Stimulated activated CD4-positive, alpha-beta T cell treated with anti-CD3 and anti-CD28 coated beads, Interleukin-2, amount 100 ng/mL, for 4 hours (primary cell): Measurements from ENCODE around the gene SLC9A3.
"Not testable (repeated sequence)": the region's sequence is repeated elsewhere in the genome, so short reads cannot be mapped to it uniquely, and the experiment has no call there.

ENCODE experiments used
- DNase-seq: peaks from one replicate; pipeline ENCODE4 v3.0.0-alpha.2; 2020; ENCODE audit warnings: low read depth

Gene SLC9A3

DNA sequence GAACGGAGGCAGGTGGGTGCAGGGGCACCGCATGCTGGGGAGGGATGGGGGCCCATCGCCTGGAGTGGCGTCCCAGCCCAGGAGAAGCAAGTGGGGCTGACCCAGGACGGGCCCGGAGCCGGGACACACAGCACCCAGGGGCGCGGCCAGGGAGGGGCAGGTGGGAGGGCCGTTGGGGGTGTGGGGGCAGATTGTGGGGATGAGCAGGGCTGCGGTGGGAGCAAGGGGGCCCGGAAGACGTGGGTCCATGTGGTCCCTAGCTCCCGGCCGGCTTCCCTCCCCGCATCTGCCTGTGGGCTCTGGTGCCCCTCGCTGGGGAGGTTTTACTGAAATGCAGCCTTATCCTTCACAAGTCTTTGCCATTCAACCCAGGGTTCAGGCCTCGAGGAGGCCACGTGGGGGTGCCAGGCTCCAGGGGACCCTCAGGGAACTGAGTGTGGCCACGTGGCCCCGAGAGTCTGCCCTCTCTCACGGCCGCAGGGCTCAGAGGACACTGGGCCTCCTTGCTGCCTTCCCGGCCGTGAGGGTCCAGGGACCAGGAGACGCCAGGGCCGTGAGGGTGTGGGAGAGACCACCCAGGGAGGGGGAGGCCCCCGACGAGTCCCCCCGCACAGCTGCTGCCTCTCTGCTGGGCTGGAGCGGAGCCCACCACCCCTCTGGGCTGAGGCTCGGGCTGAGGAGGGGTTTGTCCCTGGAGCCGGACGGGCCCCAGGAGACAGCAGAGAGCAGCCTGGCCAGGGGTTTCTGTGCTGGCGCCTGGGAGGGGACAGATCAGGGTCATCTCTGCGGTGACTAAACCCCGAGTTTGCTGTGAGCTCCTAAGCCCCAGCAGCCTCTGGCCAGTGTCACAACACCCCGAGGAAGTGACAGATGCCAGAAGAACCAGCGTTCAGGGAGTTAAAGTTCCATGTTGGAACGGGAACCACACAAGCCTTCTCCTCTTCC is 35.2 kb downstream of the SLC9A3 start:
- DNase-seq = no peak

DNA sequence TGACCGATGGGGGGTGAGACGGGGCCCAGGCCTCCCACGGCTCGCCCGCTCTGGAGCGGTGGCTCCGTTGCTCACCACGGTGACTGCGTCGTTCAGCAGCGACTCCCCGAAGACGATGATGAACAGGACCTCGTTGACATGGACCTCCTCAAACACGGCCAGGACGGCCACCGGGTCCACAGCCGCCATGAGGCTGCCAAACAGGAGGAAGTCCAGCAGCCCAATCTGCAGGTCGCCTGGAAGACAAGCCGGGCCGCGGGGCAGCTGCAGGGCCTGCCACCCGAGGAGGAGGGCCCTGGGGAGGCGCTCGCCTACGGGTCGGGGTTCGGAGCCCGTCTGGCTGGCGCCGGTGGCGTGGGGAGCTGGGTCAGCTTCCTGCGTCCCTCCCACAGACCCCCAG is 36.0 kb downstream of the SLC9A3 start:
- DNase-seq = no peak

DNA sequence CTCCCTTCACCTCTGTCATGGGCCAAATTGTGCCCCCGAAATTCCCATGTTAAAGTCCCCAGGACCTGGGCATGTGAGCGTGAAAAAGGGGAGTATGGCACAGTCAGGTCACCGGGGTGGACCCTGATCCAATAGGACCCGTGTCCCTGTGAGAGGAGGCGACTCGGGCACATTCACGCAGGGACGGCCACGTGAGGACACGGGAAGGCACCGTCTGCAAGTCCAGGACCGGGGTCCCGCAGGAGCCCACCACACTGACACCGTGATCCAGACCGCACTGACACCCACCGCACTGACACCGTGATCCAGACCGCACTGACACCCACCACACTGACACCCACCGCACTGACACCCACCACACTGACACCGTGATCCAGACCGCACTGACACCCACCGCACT is 37.7 kb downstream of the SLC9A3 start:
- not testable (repeated sequence) for DNase-seq

DNA sequence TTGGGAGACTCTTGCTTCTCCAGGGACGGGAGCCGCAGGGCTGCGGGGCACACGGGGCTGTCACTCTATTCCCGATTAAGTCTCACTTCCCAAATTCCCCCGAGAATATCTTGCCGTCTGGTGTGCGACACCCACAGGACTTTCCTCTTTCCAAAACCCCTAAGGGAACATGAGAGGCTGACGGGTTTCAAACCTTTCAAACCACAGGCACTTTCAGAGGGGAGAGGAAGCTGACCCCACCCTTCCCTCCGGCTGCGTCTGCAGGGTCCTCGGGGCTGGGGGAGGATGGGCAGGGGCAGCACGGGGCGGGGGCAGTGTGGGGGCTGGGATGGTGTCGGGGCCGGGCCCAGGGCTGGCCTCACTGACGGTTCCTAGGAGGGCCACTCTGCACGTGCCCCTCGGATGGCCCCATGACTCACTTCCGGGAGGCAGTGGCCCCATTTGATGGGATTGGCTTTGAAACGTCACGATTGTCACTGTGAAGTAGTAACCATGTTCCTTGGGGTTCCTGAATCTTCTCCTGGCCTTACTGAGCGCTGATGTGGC is 38.2 kb downstream of the SLC9A3 start:
- no peak for DNase-seq

DNA sequence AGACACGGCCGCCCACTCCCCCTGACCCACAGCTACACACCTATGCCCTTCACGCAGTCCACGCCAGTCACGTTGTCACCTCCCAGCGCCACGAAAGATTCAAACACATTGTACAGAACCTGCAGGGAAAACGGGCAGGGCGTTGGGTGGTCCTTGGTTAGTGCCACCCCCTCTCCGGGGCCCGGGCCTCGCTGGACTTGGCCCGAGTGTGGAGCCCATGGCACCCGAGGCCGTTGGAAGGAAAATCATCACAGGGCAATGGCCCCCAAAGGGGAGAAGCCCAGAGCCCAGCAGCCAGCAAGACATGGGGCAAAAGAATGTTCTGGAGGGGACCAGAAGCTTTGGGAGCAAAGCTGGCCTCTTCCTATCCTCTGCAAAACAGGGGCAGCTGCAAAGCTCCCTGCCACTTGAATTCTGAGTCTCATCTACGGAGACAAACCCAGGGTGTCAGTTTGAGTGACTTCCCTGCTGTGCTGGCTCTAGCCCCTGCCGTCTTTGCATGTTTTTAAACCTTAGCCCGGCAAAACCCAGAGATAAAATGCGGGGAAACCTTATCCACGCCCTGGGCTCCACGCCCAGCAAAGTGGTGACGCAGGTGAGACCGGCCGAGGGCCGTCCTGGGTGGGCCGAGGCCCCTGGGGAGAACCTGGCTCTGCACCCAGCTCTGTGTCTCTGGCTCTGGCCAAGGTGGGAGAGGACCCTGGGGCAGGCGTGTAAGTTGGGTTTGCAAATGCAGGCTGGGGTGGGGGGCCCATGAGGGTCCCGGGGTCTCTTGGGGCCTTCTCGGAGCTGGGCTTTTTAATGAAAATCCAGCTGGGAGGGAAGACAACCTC is 38.9 kb downstream of the SLC9A3 start:
- DNase-seq = no peak

DNA sequence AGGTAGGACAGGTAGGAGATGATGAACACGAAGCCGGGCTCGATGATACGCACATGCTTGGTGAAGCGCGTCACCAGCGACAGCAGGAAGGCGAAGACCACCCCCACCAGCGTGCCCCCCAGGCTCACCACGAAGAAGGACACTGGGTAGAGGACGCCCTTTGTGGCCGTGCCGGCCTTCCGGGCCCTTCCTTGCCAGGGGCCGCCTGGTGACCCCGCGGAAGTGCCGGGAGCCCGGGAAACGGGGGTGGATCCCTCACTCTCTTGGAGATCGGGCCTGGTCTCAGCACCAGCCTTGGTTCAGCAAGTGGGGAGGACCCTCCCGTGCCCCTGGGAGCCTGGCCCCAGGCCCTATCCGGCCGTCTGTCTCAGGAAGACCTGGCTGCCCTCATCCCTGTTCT is 39.7 kb downstream of the SLC9A3 start:
- no peak for DNase-seq

DNA sequence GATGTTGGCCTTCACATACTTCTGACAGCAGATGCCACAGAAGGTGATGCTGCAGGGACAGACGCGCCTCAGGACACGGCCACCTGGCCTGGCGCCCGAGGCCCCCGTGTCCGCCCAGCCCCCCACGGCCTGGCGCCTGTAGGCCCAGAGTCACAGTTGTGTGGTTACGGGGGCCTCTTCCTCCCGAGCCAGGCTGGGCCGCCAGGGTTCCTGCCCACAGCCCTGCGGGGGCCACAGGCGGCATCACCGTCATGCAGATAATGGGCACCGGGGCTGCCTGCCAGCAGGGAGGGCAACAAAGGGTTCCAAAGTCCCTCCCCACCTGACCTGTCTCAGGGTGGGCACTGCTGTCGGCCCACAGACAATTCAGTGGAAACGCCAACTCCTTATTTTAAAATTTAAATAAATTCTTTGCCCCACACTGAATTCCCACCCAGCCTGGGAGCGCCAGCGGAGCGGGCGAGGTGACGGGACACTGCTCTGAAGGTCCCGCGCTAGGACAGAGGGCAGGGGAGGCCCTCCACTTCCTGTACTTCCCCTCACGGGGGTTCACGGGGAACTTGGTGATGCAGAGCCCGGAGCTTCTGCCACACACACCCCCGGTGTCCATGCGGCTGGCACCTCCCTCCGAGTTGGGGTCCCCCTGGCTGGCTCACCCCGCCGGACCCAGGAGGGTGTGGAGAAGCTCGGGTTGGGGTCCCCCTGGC is 40.7 kb downstream of the SLC9A3 start:
- DNase-seq = no peak

DNA sequence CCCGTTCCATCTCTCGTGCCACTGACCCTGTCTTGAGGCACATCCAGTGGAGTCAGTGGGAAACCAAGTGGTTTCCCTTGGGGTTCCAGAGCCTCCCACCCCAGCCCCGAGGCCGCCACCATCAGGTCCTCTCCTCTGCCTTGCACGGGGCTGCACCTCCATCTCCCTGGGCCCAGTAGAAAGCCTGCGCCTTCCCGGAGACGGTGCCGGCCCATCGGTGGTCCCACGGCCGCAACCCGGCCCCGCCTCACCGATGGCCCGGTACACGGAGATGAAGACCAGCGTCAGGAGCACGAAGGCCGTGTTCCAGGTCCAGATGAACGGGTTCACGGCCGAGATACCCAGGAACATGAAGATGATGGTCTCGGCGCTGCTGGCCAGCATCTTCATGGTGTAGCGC is 41.2 kb downstream of the SLC9A3 start:
- DNase-seq = no peak

DNA sequence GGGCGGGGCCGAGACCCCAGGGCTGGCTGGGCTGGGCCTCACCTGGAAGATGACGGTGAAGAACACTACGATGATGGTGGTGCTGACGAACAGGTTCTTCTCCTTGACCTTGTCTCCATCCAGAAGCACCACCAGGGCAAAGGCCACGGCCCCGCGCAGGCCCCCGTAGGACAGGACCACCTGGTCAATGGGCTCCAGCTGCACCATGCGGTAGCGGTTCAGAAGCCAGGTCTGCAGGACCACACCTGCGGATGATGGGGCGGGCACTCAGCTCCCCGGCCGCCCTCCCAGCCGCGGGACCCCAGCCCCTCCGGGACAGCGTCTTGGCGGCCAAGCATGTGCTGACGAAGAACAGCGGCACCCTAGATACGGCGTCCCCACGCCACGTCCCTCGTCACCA is 41.7 kb downstream of the SLC9A3 start:
- no peak for DNase-seq

DNA sequence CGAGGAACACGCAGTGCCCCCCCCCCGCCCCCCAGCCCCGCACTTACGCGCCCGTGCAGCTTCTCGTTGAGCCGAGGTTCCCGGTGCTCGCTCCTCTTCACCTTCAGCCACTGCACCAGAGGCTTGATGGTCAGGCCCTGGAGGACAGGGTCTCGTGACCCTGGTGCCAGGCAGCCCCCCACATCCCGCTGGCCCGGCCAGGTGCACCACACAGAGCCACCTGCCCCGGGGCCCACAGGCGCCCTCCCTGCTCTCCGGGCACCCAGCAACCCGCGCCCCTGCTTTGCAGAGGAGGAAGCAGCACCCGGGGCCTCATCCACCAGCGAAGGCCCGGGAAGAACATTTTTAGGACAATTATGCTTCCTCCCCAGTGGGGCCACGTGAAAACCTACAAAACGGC is 42.2 kb downstream of the SLC9A3 start:
- no peak for DNase-seq

DNA sequence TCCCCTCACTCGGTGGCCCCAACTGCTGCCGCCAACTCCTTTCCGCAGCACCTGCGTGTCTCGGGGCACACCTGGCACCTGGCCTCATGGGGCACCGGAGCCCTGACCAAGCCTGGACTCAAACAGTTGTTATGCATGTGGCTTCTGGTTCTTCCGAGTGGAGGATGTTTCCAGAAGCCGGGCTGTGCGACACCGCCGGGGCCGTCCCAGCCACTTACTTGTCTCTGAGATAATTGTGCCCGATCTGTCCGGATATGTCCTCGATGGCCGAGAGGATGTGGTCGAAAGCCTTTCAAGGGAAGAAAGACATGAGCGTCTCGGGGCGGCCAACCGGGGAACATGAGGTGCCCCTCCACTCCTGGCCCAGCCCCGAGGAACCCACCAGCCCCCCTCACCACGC is 42.9 kb downstream of the SLC9A3 start:
- DNase-seq = no peak

DNA sequence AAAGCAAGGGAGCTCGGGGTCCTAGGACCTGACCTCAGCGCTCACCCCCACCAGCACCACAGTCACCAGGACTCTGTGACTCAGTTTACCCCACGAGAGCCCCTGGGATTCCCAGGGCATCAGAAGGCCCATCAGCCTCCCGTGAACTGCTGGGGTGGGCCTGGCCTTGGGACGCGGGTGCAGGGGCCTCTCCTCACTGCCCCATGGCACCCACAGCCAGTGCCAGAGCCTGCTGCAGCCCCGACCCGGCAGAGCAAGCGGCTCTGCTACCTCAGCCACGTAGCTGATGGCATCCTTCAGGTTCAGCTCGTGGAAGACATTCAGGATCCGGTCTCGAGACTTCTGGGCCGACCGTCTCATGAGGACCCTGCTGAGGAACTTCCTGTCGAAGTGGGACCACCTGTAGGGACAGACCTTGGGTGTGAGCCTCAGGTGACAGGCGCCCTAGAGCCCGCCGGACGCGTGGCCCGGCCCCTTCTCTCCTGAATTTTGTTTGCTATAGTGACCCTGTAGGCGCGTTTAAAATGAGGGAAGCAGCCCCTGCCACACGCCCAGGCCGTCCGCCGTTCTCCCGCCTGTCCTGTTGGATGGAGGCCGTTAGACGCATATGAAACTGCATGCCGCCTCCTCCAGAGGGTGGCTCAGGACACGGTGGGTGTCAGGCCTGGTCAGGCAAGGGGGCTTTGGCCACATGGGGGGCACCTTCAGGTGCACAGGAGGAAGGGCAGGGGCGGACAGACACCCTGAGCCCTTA is 44.5 kb downstream of the SLC9A3 start:
- DNase-seq = no peak

DNA sequence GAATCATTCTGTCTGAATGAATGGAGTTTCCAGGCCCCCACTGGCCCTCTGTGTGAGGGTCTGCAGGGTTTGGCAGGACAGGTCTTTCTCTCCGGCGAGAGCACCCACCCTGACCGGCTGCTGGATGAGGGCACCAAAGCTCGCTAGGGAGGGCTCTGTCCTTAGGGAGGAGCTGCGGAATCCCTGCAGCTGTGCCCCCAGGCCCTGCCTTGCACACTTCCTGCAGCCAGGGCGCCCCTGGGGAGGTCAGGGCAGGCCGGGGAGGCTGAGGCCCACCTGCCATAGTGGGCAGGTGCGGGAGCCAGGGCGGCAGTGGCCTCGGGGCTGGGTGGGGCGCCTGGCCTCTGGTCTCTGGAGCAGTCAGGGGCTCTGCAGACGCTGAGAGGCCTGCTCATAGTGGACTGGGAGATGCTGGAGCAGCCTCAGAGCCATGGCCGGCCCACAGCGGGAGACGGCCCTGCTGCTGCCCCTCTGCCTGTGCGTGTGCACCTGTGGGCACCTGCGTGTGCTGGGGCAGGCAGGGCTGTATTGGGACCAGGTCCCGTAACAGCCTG is 45.2 kb downstream of the SLC9A3 start:
- no peak for DNase-seq

DNA sequence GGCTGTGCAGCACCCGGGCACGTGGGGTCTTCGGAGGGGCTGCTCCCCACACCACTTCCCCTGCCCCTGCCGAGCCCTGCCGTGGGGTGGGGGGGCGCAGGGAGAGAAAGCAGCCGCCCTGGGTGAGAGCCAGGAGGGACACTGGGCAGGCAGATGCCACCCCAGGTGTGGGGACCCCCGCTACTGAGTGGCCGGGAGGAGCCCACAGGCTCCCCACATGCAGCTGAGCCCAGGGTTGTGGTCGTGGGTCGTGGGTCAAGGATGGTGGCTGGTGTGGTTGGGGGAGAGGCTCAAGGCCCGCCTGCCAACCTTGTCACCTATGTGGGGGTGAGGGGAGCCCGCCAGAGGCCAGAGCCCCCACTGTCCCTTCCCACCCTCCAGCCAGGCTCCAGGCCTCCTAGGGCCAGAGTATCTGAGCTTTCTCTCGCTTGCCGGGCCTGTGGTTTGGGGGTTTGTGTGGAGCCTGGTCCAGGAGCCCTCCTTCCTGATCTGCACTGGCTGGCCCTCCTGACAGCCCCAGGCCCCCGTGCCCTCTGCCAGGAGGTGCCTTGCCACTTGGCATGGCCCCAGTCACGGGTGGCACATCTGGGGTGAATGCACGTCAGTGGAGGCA is 45.8 kb downstream of the SLC9A3 start:
- DNase-seq = no peak

DNA sequence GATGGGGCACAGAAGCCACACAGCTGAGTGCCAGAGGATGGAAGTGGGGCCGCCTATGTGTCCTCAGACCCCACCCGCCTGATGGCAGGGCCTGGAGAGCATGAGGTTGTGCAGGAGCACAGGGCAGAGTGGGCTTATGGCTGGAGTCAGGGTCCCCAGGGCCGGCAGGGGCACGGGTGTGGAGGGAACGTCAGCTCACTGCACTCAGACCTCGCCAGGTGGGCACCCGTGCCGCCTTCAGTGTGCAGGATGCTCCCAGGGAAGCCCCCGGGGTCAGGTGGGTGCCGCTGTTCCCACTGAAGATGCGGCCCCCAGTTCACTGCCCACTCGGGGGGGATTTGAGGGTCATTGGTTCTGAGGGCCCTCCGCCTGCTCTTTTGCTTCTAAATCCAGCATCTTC is 46.4 kb downstream of the SLC9A3 start:
- DNase-seq = no peak

DNA sequence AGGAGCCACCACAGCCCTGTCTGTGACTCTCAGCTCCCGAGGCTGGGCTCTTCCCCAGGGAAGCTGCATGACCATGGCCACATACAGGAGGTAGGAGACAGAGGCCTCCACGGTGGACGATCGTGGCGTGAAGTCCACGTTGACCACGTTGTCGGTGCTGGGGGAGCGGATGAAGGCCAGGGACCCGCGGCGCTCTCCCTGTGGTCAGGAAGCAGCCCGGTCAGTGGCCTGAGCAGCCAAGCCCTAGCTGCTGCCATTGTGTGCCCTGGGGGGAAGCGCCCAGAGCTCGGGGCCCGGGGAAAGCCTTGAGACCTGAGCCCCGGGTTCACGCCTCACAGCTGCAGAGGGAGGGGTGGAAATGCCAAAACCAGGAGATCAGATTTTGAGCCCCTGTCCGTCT is 47.0 kb downstream of the SLC9A3 start:
- no peak for DNase-seq

DNA sequence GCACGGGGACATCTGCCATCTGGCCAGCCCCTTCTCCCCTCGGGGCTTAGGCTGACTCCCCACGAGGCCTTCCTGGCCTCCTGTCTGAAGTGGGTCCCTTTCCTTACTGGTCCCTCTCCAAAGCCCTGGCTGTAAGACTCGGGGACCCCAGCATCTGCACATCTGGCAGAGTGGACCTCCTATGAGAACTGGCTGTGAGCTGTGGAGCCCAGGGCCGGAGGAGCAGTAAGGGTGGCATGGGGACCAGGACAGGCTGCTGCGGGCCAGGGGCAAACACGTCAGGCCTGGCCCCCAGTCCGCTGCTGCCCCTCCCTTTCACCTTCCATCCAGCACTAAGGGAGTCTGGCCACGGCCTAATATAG is 47.5 kb downstream of the SLC9A3 start:
- DNase-seq = no peak

DNA sequence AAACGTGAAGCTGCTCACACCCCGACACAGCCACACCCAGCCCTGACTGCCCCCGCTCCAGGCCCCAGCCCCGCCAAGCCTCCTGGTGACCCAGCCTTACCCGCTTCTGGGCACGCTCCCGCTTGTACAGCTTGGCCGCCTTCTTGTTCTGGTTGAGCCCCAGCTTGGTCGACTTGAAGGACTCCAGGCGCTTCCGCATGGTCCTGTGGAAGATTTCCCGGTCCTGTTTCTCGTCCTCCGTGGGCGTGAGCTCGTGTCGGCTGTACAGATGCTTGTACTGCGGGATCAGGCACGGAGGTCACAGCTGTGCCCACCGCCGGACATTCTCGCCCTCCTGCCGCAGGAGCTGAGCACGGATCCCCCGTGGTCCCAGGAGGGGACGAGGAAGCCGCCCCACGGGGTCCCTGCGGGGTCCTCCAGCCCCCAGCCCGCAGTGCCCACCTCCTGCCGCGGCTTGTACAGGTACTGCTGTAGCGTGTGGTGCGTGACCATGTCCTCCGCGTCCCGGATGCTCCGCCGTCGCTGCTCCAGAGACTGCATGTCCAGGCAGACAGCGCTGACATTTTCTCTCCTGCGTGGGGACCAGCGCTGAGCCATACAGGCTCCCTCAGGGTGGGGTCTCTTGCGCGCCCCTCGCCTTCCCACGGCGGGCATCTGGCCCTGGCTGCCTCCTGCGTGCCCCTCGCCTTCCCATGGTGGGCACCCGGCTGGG is 48.0 kb downstream of the SLC9A3 start:
- no peak for DNase-seq

DNA sequence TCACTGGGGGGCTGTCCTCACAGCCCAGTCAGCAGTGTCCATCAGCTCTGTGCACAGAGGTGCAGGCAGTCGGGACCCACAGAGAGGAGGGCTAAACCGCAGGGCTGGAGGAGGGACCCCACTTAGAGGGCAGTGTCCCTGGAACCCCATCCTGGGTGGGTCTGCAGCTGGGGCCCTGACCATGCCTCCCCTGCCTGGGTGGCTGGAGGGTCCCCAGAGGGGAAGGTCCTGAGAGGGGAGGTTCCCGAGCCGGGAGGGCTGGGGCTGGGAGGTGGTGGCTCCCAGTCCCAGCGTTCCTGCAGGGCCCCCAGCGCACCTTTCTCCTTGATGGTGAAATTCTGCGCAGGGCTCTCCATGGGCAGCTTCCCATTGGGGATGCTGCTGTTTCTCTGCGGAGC is 48.5 kb downstream of the SLC9A3 start:
- DNase-seq = no peak
